ENCODE measurements around the gene AHNAK.

AHNAK gene

DNA sequence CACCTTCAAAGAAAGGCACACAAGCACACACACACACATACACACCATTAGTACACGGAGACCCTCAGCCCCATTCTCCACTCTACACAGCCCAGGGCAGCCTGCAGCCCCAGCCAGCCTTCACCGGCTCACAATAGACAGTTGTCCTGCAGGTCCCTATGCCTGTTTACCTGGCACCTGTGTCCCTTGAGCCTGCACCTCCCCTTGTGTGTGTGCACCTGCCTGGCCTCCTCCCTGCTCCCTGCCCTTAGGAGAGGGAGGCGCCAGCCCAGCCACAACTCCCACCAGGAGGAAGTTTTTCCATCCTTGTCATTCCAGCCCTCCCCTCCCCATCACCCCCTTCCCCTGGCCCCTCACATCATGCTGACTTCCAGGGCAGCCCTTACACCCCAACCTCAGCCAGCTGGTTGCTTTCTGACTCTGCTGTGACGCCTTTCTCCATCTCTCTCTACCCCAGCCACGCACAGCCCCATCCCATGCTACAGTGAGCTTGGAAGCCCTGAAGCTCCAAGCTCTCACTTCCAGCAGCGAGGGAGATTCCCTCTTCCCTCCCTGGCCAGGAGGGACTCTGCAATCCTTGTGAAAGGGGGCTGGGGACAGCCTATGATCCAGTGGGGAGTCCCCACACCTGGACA, 4.4 kb downstream of the AHNAK start:
- peak overlapping the region; percentile 98 for H3K4me3 ChIP-seq (ENCODE audit: low read depth, low read length)
- DNase-seq (ENCODE audit: low read depth), result no peak
- TF ChIP-seq, protein P1, sequence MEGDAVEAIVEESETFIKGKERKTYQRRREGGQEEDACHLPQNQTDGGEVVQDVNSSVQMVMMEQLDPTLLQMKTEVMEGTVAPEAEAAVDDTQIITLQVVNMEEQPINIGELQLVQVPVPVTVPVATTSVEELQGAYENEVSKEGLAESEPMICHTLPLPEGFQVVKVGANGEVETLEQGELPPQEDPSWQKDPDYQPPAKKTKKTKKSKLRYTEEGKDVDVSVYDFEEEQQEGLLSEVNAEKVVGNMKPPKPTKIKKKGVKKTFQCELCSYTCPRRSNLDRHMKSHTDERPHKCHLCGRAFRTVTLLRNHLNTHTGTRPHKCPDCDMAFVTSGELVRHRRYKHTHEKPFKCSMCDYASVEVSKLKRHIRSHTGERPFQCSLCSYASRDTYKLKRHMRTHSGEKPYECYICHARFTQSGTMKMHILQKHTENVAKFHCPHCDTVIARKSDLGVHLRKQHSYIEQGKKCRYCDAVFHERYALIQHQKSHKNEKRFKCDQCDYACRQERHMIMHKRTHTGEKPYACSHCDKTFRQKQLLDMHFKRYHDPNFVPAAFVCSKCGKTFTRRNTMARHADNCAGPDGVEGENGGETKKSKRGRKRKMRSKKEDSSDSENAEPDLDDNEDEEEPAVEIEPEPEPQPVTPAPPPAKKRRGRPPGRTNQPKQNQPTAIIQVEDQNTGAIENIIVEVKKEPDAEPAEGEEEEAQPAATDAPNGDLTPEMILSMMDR (IDR thresholded peaks at IDR 0.05; ENCODE audit: low read depth, low read length, missing control alignments), result no peak
- in situ Hi-C loops (cut with HindIII; ENCODE audit: low sequenced_read_pairs), result no loop called here

DNA sequence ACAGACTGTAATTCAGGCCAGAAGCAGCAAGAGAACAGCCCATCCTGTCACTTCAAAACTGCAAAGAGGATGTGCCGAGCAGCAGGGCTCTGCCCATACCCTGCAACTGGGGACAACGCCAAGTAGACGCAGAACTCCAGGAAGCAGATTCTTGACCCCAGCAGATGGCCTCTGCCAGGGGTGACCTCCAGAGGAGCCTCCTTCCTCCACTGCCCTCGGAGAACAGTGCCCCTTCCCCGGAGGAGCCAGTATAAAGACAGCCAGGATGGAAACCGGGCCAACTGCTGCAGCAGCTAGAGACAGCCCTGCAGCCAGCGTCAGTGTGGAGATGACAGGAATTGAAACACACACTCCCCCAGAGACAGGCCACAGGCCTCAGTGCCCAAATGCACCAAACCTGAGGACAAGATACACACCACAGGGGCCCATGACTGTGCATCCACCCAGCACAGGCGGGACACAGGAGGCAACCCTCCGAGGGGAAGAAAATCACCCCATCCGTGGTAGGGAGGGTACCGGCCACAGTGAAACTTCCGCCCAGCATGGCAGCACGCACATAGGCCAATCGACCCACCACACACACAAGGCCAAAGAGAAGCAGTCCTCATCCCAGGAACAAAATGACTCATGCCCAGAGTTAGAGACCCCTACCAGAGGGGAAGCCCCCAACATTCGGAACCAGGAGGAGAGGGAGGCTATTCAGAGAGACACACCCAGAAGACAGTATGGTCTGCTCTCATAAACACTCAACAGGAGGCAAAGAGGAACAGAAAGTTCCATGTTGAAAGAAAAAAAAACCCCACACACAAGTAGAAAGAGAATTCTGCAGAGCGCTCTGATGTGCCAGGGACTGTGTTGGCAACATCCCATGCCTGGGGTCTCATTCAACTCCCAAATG, 5.6 kb downstream of the AHNAK start:
- no peak for DNase-seq (ENCODE audit: low read depth)
- H3K4me3 ChIP-seq (ENCODE audit: low read depth, low read length), result peak overlapping the region; percentile 98
- TF ChIP-seq, protein P1 (IDR thresholded peaks at IDR 0.05; ENCODE audit: low read depth, low read length, missing control alignments), result no peak
- in situ Hi-C loops (cut with HindIII; ENCODE audit: low sequenced_read_pairs), result no loop called here

DNA sequence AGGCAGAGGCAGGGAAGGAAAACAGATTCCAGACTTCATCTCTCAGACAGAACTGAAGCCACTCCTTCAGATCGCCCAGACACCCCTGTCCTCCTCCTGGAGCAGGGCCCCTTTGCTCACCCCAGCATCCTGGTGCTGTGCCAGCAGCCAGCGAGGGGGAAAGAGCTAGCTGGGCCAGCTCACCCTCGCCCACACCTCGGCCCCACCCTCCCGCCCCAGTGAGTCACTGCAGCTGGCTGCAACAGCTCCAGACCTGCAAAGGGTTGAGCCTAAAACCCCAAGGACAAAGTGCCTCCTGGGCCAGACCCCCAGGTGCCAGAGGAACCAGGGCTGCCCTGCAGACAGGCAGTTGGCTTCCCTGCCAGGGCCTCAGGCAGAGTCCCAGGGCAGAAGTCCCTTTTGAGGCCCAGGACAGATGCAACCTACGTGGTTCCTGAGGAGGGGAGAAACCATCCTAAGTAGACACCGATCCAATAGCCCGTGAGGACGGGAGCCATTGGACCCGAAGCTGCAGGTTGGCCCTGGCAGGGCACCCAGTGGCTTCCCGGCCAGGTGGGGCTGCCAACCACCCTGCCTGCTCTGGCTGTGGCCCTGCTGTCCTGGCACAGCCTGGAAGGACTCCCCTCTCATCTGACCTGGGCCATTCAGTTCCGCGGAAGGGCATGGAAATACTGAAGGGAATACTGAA, 7.2 kb downstream of the AHNAK start:
- DNase-seq (ENCODE audit: low read depth), result peak; percentile 76
- H3K4me3 ChIP-seq (ENCODE audit: low read depth, low read length), result peak overlapping the region; percentile 98
- in situ Hi-C loops (cut with HindIII; ENCODE audit: low sequenced_read_pairs), result no loop called here
- TF ChIP-seq, protein P1 (IDR thresholded peaks at IDR 0.05; ENCODE audit: low read depth, low read length, missing control alignments), result no peak

DNA sequence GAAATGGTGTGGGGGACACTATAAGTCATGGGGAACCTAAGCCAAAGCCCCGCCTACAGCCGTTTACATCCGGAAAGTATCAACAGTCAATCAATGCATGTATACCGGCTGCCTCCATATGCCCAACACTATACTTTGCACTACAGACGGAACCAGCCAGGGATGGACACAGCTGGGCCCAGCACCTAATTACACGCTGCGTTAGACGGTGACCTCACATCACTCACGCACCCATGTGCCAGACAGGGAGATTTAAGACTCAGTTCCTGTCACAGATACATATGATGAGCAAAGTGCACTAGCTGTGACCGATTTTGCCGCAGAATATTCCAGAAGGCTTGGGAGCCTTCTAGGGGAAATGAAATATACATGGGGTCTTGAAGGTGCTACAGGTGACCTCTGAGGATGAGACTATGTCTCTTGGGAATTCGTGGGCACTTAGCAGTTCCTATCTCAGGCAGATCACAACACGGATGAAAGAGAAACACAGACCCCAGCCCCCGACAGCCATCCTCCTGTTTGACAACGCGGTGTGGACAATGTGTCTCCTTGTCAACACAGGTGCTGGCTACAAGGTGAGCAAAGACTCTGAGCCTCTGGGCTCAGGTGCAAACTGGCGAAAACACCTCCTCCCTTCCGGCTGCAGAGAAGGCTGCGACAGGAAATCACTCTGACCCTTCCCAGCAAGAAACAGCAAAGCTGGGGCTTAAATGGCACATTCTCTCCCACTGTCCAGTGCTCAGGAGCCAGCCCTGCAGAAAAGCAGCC, 8.0 kb downstream of the AHNAK start:
- in situ Hi-C loops (cut with HindIII; ENCODE audit: low sequenced_read_pairs), result no loop called here
- peak overlapping the region; percentile 6 for H3K4me3 ChIP-seq (ENCODE audit: low read depth, low read length)
- no peak for DNase-seq (ENCODE audit: low read depth)
- TF ChIP-seq, protein P1 (IDR thresholded peaks at IDR 0.05; ENCODE audit: low read depth, low read length, missing control alignments), result no peak

DNA sequence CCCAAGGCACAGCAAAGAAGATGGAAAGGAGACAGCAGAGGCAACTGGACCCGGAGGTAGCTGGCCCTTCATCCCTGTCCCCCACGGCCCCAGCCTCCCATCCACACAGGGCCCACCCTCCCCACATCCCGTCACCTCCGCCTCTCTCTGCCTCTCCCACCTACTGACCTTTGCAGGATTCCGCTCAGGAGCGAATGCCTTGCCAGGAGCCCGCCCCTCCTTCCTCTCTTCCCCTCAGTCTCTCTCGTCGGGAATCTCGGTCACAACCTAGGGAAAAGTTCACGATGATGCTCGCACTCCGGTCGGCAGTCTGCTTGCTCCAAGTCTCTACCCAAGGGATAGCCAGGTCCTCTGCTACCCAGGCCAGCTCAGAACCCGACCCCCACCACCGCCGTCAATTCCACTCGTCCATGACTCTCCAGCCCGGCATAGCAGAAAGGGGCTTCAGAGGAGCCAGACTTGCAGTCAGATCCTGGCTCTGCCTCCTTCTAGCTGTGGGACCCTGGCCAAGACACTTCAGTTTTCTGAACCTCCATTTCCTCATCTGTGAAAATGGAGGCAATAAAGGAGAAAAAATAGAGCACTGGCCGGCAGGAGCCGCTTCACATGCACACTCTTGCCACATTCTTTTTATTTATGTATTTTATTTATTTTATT, 10.2 kb downstream of the AHNAK start:
- in situ Hi-C loops (cut with HindIII; ENCODE audit: low sequenced_read_pairs), result no loop called here
- DNase-seq (ENCODE audit: low read depth), result no peak
- TF ChIP-seq, protein P1 (IDR thresholded peaks at IDR 0.05; ENCODE audit: low read depth, low read length, missing control alignments), result no peak
- H3K4me3 ChIP-seq (ENCODE audit: low read depth, low read length), result no peak overlapping the region
